HG02798 (cell line): ENCODE results near the gene UNC5A.

Experiments used
- ATAC-seq: cut with Tn5 transposase; IDR thresholded peaks from one replicate; pipeline ENCODE4 v1.9.1; 2021; ENCODE audit warnings: mild to moderate bottlenecking; ENCODE audit not compliant: unreplicated experiment, poor library complexity

Gene UNC5A

GRCh38 chr5:176837707-176838115 lies 27.4 kb downstream of the UNC5A start:
- ATAC-seq: no peak

GRCh38 chr5:176843673-176844072 lies 33.3 kb downstream of the UNC5A start:
- no peak for ATAC-seq

GRCh38 chr5:176844281-176844680 lies 33.9 kb downstream of the UNC5A start:
- no peak for ATAC-seq

GRCh38 chr5:176844706-176845391 lies 34.5 kb downstream of the UNC5A start:
- ATAC-seq: no peak

- ATAC-seq: no peak
These were observed 35.0 kb downstream of the UNC5A start for GRCh38 chr5:176845392-176845713.

GRCh38 chr5:176846335-176847140 lies 36.2 kb downstream of the UNC5A start:
- no peak for ATAC-seq

GRCh38 chr5:176847148-176847547 lies 36.8 kb downstream of the UNC5A start:
- ATAC-seq: no peak

- ATAC-seq: no peak
These were observed 37.4 kb downstream of the UNC5A start for GRCh38 chr5:176847726-176848290.

- ATAC-seq: no peak
These were observed 38.3 kb downstream of the UNC5A start for GRCh38 chr5:176848651-176849050.

- no peak for ATAC-seq
These were observed 39.4 kb downstream of the UNC5A start for GRCh38 chr5:176849611-176850227.

GRCh38 chr5:176850371-176851245 lies 40.2 kb downstream of the UNC5A start:
- no peak for ATAC-seq

- no peak for ATAC-seq
These were observed 41.0 kb downstream of the UNC5A start for GRCh38 chr5:176851380-176851779.

- ATAC-seq: no peak
These were observed 41.7 kb downstream of the UNC5A start for GRCh38 chr5:176851871-176852658.

- ATAC-seq: no peak
These were observed 42.9 kb downstream of the UNC5A start for GRCh38 chr5:176853151-176853778.

GRCh38 chr5:176854164-176854563 lies 43.8 kb downstream of the UNC5A start:
- no peak for ATAC-seq

GRCh38 chr5:176855598-176855997 lies 45.2 kb downstream of the UNC5A start:
- ATAC-seq: no peak

- no peak for ATAC-seq
These were observed 46.4 kb downstream of the UNC5A start for GRCh38 chr5:176856746-176857145.

- no peak for ATAC-seq
These were observed 47.0 kb downstream of the UNC5A start for GRCh38 chr5:176857216-176857893.
